Measurements from ENCODE around the gene PKP1.

DNA sequence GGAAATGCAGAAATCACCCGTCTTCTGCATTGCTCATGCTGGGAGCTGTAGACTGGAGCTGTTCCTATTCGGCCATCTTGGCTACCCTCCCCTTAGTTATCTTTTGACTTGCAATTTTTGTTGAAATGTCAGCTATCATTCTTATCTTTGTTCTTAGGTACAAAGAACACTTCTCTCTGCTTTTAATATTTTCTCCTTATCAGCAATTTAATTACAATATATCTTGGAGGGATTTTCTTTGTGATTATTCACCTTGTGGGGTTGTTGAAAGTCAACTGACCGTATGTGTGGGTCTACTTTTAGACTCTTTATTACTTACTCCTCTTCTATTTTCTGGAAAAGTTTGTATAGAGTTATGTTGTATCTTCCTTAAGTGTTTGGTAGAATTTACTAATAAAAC, 43.1 kb upstream of the PKP1 start:
- TF ChIP-seq EZH2 (optimal IDR thresholded peaks at IDR 0.05; ENCODE audit: low read depth, low read length): no peak
- TF ChIP-seq, protein P1, sequence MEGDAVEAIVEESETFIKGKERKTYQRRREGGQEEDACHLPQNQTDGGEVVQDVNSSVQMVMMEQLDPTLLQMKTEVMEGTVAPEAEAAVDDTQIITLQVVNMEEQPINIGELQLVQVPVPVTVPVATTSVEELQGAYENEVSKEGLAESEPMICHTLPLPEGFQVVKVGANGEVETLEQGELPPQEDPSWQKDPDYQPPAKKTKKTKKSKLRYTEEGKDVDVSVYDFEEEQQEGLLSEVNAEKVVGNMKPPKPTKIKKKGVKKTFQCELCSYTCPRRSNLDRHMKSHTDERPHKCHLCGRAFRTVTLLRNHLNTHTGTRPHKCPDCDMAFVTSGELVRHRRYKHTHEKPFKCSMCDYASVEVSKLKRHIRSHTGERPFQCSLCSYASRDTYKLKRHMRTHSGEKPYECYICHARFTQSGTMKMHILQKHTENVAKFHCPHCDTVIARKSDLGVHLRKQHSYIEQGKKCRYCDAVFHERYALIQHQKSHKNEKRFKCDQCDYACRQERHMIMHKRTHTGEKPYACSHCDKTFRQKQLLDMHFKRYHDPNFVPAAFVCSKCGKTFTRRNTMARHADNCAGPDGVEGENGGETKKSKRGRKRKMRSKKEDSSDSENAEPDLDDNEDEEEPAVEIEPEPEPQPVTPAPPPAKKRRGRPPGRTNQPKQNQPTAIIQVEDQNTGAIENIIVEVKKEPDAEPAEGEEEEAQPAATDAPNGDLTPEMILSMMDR (IDR thresholded peaks at IDR 0.05; ENCODE audit: low read length): no peak
- no peak for TF ChIP-seq EZH2phosphoT487 (IDR thresholded peaks at IDR 0.05; ENCODE audit: low read length)

Measured in MM.1S (cell line).